CMK (cell line): Measurements from ENCODE around the gene GPAT3.
"Not testable (repeated sequence)": the region's sequence is repeated elsewhere in the genome, so short reads cannot be mapped to it uniquely, and the experiment has no call there.

Experiments
- DNase-seq: peaks from one replicate; pipeline ENCODE4 v3.0.0-alpha.2; 2010; ENCODE audit warnings: low read depth

Gene GPAT3

DNA sequence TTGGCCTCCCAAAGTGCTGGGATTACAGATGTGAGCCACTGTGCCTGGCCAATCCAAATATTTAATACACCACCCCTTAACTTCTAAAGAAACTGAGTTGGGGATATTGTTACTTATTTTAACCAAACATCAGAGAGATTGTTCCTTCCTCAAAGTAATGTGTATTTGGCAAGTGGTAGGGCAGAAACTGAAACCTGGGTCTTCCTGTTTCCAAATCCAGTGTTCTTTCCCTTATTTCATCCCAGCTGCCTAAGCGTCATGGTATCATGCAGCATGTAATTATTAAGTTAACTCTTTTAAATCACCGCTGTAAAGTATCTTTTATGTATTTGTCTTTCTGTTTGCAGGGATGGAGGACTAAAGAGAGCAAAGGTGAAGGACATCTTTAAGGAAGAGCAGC is 68.4 kb downstream of the GPAT3 start:
- no peak for DNase-seq

DNA sequence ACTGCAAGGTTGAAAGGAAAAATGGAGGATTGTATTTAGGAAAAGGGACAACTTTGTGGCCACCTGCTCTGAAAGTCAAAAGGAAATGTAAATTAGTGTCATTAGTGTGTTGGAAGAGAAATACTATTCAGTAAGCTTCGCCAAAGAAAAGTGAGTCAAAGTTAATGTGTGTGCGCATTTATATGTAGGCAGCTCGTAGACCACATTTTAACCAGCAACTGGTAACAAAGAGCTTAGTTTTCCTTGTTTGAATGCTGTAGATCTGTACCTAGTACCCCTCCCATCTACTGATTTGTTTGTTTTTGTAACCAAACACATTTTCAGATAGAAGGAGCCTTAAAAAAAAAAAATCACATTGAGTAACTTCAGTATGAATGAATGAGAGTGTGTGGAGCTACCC is 69.3 kb downstream of the GPAT3 start:
- DNase-seq, result no peak

DNA sequence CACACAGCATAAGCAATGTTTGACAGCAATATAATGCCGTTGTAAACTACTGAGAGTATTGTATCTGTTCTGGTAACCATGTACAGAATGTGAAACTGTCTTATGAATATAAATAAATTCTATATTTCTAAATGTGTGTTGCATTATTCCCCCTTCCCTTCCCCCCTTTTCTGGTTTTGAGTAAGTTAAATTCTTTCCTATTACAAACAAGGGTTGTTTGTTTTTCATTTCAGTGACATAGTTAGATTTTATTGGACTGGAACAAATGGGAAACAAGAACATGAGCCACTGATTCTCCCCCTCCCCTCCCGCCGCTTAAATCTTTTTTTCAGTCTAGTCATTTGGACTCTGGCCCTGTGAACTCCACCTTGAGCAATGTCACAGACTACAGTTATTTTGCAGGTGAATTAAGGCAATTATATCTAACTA is 69.8 kb downstream of the GPAT3 start:
- no peak for DNase-seq

DNA sequence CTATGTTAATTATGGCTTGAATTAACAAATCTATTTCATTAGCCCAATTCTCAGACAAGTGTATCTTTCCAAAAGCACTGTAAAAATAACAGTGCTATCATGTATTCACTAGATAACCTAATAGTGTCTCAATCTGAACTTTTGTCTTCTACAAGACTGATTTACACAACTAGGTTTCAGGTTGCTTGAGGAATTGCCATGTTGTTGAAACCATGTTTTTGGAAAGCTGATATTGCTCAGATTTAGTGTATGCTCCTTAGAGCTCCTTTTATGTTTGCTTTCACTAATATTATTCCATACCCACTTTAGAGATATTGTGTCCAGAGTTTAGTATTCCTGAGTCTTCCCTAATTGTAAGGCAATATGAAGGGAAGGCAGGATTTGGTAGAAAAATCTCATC is 70.6 kb downstream of the GPAT3 start:
- no peak for DNase-seq

DNA sequence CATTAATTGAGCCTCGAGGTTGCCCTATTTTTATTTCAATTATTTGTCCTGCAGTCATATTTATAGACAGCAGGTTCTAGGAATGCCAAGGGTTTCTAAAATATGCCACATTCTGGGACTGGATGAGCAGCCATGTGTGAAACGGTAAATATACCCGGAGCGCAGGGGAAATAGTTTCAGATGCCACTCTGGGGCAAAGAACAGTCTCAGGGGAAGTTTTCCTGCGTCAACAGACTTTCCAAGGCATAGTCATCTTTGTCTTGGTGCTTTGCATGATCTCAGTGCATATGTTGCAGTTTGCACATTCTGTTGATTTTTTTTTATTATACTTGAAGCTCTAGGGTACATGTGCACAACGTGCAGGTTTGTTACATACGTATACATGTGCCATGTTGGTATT is 71.0 kb downstream of the GPAT3 start:
- no peak for DNase-seq

DNA sequence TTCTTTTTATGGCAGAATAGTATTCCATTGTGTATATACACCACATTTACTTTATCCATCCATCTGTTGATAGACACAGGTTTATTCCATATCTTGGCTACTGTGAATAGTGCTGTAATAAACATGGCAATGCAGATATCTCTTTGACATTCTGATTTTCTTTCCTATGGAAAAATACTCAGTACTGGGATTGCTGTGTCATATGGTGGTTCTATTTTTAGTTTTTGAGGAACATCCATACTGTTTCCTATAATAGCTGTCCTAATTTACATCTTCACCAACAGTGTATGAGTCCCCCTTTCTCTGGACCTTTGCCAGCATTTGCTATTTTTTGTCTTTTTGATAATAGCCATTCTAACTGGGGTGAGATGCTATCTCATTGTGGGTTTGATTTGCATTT is 73.5 kb downstream of the GPAT3 start:
- no peak for DNase-seq

DNA sequence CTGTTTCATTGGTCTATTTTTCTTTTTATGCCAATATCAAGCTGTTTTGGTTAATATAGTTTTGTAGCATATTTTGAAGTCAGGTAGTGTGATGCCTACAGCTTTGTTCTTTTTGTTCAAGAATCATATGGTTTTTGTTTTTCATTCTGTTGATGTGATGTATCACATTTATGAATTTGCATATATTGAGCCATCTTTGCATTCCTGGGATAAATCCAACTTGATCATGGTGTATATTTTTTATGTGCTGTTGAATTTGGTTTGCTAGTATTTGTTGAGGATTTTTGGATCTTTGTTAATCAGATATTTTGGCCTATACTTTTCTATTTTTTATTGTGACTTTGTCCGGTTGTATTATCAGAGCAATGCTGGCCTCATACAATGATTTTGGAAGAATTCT is 74.8 kb downstream of the GPAT3 start:
- DNase-seq, result no peak

DNA sequence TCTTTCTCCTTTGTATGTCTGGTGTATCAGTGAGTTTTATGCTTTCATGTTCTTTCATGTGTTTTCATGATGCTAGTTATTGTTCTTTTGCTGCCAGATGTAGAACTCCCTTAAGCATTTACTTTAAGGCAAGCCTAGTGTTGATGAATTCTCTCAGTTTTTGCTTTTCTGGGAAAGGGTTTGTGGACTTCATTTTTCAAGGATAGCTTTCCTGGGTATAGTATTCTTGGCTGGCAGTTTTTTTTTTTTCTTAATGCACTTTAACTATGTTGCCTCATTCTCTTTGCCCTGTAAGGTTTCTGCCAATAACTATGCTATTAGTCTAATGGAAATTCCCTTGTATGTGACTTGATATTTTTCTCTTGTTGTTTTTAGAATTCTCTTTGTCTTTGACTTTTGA is 77.1 kb downstream of the GPAT3 start:
- DNase-seq, result no peak

DNA sequence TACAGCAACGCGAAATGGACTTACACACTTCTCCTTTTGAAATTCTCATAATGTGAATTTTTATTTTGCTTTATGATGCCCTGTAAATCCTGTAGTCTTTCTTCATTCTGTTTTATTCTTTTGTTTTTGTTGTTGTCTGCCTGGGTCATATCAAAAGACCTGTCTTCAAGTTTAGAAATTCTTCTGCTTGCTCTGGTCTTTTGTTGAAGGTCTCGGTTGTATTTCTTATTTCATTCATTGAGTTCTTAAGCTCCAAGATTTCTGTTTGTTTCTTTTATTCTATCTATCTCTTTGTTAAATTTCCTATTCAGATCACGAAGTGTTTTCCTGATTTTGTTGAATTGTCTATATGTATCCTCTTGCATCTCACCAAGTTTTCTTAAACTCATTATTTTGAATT is 78.1 kb downstream of the GPAT3 start:
- no peak for DNase-seq

DNA sequence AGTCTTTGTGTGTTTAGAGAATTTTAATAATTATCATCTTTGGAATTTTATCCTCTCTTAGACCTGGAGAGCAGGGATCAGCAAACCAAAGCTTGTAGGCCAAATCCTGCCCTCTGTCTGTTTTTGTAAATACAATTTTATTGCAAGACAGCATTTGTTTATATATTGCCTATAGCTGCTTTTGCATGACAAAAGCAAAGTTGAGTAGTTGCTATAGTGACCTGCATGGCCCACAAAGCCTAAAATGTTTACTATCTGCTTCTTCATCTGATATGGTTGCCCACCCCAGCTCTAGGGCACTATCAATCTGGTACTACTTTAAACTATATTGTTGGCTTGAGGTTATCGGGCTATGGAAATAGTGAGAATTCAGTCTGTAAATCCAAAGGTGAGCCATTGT is 80.3 kb downstream of the GPAT3 start:
- DNase-seq, result no peak

DNA sequence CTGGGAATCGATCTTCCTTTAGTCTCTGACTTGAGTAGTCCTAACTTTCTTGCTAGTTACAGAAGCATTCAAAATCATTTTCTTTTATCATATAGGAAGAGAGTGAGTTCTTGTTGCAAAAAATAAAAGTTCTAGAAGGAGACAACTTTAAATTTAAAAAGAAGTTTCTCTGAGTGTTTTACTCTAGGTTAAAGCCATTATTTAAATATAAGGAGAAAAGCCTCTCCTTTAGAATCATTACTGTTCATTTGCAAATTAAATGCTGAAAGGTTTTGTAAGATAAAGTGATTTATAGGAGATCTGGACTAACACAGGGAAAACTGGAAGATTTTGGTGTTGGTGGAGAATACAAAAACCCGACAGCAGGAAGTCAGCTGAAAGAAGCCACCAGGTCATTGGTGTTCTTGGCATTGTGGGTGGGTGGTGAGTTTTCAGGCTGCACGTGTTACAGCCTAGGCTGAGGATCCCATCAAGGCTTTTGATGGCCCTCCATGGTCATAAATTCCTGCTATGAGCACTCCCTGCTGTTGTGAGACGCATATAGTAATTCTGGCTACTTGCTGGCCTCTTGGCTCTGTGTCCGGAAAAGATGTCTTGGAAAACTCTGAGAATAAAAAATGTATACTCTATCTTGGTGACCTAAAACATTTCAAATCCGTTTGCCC is 81.6 kb downstream of the GPAT3 start:
- no peak for DNase-seq

DNA sequence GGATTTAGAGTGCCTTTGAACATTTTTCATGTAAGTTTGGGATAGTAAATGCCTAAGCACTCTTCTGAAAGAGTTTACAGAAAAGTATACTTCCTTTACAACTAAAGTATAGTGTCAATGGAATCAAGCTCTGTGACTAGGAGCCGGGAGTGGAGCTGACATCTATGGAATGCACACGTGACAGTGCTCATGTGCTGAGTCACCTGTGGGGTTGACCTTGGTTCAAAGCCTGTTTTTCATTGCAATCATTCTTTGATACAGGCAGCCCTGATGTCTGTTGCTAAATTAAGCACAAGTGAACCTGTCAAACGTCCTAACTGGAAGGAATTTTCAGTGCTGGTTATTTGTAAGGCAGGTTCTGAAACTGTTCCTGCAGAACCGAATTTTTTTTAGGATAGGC is 82.5 kb downstream of the GPAT3 start:
- DNase-seq, result no peak

DNA sequence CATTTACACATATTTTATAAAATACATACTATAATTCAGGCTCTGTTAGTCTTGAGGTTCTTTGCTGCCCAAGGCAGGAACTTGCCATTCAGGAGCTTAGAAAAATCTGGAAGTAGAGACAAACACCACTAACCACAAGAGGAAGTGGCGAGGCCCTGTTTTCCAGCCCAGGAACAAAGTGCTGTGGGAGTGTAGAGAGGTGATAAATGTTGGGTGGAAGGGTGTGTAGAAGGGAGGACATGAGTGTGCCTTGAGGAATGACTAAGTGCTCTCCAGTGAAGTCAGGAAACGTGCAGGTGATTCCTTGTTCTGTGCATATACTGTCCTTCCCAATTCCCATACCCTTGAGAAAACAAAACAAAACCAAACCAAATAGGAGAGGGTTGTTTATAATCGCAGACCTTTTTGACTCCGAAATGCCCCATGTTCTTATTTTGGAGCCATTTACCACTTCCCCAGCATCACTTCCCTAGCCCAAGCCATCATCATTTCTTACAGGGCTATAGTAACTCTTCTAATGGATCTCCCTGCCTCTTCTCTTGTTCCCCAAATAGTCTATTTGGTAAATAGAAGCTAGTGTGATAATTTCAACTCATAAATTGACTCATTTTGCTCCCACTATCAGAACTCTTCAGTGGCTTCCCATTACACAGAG is 83.2 kb downstream of the GPAT3 start:
- DNase-seq, result peak; percentile 64

DNA sequence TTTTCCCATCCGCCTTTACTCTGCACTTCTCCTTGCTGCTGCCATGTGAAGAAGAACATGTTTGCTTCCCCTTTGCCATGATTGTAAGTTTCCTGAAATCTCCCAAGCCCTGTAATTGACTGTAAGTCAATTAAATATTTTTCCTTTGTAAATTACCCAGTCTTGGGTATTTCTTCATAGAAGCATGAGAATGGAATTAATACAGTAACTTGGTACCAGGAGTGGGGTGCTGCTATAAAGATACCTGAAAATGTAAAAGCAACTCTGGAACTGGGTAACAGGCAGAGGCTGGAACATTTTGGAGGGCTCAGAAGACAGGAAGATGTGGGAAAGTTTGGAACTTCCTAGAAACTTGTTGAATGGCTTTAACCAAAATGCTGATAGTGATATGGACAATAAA is 86.2 kb downstream of the GPAT3 start:
- DNase-seq, result not testable (repeated sequence)

DNA sequence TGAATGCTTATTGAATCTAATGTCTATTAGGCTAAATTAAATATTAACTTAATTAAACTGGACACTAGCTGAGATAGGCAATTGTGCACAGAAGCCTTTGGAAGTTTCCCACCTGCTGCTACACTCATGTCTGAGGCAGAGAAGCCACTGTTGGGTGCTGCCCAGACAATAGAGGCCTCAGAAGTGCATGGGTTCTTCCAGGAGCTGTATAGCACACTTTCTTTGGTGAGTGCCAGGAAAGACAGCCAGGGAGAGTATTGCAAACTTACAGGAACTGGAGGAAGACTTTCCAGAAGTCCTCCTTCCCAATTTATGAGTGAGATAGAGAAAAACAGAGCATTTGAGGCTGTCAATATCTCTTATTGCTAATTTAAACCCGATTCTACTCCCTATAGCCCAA is 89.9 kb downstream of the GPAT3 start:
- DNase-seq, result no peak

DNA sequence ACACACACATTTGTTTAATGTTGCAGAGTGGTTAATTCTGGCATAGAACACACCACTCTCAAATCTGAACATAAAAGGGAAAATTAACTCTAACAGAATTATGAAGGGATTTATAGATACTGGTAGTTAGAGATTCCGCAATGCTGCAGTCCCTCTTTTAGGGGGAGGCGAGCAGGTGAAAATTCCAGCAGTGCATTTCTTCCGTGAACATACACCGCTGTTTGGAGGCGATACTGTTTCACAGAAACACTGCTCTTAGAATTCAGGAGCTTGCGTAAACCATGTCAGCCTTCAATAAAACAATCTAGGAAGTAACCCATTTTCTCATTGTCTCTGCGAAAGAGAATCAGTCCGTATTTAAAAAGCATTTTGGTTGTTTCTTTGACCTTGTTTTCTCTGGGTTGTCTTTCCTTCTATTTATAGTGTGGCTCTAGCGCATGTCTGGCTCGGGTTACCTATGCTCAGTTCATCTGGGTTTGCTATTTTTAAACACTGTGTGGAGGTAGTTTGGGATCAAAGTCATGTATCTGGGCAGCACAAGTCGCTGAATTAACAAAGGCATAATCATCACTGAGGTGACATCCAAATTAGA is 90.4 kb downstream of the GPAT3 start:
- DNase-seq, result no peak

DNA sequence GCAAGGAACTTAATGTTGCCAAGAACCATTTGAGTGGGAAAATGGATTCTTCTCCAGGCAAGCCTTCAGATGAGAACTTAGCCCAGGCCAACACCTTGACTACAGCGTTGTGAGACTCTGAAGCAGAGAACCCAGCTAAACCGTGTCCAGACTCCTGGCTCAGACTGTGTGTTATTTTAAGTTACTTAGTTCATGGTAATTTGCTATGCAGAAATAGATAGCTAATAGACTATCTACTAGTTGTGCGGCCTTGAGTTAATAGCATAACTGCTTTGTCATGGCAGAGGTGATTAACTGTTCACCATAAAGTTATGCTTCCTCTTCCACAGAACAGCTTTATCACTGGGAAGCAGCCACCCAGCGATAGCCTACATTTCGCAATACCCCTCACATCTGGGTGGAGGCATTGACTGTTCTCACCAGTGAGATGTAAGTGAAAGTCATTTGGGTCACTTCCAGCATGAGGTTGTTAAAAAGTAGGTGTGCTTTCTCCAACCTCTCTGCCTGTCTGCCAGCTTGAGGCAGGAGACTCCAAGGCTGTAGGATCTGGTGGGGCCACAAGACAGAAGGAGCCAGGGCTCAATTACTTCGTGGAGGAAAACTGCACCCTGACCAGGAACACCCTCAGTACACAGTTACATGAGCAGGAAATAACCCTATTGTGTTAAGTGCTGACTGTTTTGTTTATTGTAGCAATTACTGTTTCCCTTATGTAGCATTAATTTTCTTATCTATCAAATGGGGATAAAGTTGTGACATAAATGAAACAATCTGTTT is 94.2 kb downstream of the GPAT3 start:
- DNase-seq, result peak; percentile 85

DNA sequence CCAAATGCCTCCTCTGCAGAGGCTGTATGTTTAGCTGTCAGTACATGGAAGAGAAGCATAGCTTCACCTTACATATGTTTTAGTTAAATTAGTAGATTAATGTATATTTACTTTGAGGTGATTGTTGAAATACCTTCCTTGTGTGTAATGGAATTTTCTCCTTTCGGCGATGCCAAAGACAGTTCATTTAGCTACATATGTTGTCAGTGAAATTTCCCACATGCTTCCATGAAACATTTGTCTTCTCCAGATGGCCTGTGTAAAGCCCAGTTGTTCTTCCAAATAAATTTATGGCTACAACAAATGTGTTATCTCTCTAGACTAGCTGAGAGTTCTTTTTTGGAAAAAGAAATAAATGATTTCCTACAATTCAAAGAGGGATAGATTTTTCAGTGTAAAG is 95.2 kb downstream of the GPAT3 start:
- no peak for DNase-seq

DNA sequence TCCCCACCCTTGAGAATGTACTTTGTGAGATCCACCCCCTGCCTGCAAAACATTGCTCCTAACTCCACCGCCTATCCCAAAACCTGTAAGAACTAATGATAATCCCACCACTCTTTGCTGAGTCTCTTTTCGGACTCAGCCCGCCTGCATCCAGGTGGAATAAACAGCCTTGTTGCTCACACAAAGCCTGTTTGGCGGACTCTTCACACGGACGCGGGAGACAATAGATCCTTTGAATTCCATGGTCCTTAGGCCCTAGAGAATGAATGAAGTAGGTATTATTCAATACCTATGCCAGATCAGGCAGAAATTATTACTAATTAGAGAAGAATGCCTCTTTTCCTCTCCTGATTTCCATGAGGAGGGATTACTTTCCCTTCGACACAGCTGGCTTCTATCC is 101.0 kb downstream of the GPAT3 start:
- DNase-seq, result no peak

DNA sequence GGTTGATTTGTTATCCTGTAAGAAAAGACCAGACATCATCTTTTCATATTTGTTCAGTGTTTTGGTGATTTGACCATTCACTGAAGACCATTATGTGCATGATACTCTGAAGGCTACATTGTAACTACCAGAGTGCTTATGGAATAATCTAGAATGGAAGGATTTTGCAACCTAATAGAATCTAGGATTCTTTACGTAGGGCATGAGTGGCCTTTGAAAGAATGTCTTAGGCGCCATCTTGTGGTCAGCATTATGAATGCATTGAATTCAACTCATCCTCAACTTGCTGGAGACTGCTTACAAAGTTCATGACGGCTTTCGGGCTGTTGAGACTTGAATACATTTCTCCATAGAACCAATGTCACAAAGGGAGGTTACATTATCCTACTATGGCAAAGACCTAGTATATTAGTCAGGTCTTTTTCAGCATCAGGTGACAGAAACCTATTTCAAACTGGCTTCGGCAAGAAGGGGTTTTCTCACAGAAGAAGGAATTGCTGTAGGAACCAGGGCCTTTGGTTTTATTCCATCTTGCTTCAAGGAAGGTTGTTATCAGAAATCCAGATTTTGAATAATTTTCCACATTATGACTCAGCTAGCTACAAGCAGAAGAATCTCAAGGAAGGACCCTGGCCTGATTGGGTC is 104.1 kb downstream of the GPAT3 start:
- peak; percentile 48 for DNase-seq

DNA sequence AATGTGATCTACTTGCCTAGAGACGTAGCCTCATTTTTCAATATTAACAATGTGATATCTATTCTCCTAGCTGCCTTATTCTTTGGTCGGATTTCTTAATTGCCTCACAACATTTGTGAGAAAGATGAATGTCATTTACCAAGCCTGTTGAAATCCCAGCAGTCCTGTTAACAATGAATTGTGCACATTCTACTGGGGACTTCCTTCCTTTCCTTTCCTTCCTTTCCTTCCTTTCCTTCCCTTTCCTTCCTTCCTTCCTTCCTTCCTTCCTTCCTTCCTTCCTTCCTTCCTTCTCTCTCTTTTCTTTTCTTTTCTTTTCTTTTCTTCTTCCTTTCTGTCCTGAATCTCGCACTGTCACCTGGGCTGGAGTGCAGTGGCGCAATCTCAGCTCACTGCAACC is 107.1 kb downstream of the GPAT3 start:
- DNase-seq, result no peak
